HG02610 (cell line): ENCODE measurements around the gene FZD7.

Source experiments
- ATAC-seq: cut with Tn5 transposase; IDR thresholded peaks from one replicate; pipeline ENCODE4 v1.9.1; 2021; ENCODE audit warnings: mild to moderate bottlenecking, moderate library complexity; ENCODE audit not compliant: unreplicated experiment

FZD7 gene

DNA sequence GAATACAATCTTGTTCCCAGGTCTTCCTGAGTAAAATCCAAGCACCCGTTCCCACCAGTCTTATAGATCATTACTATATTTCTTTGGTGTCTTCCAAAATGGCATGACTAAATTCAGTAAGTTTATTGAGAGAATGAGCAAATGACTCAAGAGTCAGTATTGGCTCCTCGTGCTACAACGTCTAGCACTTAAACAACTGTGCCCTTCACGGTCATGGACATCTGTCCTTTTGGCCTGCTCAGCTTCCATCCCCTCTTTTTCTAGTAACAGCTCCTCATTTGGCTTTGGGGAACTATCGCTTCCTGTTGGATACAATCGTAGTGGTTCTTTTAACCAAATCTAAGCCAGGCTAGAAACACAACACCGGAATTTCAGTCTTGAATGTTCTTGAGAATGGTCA, 24.1 kb upstream of the FZD7 start:
- ATAC-seq: no peak

DNA sequence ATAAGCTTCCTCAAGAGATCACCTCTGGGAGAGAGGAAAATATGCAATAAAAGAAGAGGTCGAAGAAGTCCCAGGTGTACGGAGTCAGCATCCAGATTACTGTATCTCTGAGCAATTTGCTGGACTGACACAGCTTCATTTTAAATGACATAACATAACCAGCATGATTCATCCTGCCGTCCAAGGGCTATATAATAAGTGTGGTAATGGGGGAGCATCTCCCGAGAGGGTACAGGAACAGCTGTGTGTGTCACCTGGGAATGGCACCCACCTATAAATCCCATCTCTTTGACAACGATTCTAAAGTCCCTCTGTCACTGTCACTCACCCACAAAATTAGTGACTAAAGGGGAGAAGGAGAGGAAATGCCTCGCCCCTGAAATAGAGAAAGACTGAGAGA, 19.3 kb upstream of the FZD7 start:
- ATAC-seq: no peak

DNA sequence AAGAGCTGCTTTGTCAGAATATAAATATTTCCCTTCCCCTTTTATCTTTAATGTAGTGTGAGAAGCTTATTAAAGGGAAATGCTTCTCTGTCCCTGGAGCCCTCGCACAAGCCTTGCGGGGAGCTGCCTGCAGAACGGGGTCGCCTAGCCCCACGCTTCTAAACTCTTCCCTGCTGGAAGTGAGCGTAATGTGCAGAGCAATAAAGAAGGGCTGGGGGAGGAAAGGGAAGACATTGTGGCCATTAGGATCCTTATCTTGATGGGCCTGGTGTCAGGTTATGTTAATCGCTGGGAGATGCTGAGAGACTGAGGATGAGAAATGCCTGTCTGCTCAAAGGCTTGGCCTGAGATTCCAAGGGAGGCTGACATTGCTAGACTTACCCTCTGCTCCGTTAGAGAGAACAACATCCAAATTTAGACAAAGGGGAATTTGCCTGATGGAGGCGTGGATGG, 18.9 kb upstream of the FZD7 start:
- no peak for ATAC-seq

DNA sequence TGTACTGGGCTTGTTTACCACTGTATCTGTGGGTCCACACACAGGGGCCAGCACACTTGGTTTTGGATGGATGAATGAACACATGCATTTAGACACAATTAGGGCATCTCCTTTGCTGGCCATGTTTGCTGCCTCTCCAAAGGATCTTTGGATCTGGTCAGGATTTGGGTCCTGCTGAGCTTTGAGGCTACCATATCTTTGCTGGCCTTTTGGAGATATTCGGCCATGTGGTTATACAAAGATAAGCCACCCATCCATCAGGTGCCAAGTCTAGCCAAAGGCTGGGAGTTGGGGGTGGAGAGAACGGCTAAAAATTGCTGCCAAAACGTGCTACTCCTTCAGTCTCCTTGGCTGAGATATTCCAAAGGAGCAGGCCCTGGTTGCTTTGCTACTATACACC, 18.2 kb upstream of the FZD7 start:
- ATAC-seq: no peak

DNA sequence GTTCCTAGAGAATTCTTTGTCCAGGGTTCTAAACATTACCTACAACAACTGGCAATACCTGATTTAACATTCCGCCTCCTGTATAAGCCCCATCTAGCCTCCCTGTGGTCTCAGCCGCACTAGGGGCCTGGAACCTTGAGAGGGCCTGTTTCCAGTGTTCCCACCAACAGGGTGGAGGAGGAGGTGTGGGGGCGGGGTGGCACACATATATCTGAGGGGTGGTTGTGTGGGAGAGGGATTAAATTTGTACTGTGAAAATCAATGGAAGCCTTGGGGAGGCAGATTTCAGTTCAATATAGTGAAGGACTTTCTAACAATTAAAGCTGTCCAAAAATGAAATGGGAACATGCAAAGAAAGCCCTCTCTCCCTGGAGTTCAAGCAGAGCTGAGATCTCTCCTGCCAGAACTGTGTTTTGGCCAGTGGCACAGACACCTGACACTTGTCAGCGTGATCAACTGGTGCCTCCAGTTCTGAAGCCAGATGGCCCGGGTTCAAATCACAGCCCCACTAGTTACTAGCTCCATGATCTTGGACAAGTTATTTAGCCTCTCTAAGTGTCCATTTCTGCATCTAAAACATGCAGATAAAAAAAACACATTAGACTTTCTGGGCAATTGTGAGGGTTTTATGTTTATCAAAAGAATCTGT, 17.0 kb upstream of the FZD7 start:
- ATAC-seq: no peak

DNA sequence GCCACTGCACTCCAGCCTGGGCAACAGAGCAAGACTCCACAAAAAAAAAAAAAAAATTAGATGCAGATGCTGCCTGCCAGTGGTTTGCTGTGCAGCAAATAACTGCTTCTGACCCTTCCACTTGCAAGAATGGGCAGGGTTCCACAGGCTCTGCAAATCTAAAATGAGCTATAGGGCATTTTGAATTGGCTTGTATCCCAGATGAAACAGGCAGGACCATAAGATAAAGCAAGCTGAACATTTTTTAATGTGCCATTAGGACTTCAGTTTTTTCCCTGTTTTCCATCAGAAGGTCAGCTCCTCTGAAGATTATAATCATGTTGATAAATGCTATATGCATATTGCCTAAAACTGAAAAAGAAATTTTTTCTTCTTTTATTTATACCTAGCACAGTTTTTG, 15.7 kb upstream of the FZD7 start:
- ATAC-seq: no peak

DNA sequence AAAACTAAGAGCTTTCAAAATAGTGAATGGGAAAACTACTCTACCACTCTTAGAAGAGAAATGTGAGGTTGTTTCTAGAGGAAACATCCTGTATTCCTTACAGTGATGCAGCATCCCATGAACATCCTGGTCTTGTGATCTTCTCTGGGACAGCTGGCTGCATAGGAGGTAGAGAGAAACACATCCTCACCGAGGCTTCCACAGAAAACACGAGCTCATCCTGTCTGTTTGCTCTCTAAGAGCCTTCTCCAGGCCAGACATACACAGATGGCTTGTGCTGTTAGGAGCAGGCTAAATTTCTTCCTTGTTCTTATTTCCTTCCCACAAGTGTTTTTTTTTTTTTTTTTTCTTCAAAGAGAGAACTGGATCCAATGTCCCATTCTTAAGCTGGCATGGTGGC, 14.7 kb upstream of the FZD7 start:
- no peak for ATAC-seq

DNA sequence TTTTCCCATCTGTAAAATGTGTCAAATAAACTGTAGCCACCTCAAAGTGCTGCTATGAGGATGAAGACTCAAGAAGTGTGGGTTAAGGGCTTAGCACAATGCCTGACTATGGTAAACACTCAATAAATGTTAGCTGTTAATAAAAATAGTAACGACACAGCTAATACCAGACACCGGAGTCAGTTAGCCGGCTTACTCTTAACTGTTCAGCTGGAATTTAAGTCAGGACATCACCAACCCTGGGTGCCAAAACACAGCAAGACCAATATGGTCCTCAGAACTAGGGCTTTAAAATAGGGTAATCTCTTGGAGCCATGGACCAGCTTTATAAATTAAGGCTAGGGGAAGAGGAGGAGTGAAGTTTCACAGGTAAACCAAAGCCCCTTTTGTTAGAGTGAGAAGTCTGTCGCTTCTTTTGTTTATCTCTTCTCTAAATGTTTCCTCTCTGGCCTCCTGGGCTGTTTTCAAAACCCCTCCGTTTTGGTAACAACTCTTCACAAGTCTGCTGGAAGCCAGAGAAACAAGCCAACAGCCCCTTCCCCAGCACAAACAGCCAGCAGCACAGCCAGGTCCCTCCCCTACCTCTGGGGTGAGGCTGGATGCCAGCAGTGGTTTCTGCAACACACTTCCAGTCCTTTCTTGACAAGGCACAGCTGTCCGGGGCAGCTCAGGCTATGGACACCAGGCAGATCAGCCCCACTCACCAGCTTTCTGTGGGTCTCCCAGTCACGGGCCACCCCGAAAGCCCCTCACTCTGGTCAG, 13.8 kb upstream of the FZD7 start:
- ATAC-seq: no peak

DNA sequence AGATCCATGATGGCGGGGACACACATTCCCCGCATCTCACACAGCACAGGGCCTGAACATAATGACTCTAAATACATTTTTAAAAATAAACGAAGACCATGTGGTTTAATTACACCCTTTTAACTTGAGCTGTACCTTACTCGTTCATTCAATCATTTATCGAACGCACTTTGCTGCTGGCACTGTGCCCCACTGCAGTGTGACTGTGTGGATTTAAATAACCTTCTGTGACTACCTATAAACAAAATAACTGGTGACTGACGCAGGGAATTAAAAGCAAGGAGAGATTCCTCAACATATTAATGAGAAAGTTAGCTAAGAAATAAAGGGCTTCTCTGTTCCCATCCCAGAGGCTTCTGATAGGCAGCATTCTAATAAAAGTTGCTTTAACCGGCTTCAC, 10.9 kb upstream of the FZD7 start:
- ATAC-seq: no peak

DNA sequence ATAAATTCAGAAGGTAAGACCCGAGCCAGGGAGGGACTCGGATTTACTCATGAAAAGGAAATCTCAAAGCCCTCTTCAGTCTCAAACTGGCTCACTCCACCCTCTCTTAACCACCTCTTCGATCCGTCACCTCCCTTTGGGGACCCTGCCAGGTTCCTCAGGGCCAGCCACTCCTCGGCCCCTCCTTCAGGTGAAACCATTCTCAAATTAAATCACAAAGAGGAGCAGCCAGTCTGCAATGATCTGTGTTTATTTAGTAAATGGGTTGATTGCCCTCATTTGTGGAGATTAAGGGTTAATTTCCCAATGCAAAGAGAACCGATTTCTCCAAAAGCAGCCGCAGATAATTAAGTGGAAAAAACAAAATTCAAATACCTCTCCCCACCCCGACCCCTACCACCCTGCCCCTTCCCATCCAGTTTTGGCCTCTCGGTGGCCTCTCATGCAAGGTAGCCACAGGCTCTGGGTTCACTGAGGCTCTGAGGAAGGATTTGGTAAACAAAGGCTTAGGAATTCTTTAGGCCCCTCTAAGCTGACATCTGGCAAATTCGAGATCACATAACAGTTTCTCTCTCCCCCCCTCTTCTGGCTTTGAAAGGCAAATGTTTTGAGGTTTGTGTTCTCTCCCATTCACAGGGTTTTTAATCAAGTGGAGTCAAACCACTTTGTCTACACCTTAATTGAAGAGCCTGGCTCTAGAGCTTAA, 10.3 kb upstream of the FZD7 start:
- ATAC-seq: no peak

DNA sequence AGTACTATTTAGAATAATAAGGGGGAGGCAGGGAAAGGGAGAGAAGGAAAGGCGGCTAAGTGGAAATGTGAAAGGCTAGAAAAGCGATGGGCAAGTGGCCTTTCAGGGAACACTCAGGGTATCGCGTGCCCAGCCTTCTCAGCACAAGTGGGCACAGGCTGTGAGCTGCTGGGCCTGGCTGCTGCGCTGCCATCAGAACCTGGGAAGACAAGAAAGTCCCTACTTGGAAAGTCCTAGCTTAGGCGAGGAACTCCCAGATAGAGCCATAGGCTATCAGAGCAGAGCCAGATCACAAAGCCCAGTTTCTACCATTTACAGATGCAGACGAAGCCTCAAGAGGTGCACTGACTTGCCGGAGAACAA, 9.8 kb upstream of the FZD7 start:
- ATAC-seq: no peak

DNA sequence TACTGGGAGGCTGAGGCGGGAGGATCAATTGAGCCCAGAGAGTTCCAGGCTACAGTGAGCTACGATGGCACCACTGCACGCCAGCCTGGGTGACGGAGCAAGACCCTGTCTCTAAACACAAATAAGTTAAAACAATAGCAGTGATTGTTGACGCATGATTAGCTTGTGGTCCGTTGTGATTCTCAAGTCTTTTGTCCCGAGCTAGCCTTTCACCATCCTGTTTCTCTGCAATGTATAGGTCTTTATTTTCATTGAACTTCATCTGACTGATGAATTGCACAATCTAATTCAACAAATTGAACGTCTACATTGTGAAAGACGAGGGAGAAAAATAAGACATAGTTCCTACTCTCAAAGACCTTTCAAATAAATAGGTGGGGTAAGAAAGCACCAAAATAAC, 8.8 kb upstream of the FZD7 start:
- no peak for ATAC-seq

DNA sequence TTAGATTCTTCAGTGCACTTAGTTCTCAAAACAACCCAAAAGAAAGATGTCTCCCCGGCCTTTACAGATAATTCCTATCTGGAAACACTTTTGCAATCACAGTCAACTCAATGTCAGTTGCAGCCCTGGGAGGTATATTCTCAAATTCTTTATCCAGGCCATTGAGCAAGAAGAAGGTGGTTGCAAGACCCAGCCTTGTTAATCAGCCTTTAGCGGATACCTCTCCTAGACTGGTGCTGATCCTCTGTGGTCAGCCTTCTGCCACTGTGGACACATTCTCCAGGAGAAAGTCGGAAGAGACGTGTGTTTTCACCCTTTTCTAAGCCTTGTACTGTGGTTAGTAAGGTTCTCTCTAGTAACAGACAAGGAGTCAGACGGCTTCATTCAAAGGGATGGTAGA, 7.8 kb upstream of the FZD7 start:
- ATAC-seq: no peak

DNA sequence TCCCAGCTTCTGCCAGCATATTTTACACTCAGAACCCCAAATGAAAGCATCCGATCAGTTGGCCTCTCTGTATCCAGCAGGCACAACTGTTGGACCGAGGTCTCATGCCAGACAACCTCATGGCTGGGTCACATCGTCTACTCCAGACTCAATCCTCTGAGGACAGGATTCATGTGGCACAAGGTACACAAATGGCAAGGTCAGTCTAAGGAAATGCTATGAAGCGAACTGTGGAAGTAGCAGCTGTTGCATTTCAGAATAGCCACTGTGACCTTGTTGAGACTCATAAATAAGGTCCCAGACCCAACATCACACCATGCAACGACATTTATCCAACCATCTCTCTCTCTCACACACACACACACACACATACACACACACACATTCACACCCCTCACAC, 7.1 kb upstream of the FZD7 start:
- no peak for ATAC-seq

DNA sequence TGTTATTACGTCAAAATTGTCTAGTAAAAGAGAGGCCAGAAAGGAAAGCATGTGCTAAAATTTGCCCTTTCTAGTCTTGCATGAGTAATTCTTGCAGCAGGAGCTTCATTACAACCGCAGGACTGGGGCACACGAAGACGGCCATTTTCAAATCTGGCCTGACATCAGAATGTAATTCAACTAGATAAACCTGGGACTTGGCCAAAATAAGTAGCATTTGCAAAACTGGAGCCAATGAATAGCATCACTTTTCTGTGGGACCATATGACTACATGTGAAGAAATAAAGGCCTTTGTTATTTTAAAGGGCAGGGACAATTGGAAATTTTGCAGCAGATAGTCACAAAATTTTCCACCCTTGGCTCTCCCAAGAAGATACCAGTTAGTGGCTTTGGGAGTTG, 3.0 kb upstream of the FZD7 start:
- no peak for ATAC-seq

DNA sequence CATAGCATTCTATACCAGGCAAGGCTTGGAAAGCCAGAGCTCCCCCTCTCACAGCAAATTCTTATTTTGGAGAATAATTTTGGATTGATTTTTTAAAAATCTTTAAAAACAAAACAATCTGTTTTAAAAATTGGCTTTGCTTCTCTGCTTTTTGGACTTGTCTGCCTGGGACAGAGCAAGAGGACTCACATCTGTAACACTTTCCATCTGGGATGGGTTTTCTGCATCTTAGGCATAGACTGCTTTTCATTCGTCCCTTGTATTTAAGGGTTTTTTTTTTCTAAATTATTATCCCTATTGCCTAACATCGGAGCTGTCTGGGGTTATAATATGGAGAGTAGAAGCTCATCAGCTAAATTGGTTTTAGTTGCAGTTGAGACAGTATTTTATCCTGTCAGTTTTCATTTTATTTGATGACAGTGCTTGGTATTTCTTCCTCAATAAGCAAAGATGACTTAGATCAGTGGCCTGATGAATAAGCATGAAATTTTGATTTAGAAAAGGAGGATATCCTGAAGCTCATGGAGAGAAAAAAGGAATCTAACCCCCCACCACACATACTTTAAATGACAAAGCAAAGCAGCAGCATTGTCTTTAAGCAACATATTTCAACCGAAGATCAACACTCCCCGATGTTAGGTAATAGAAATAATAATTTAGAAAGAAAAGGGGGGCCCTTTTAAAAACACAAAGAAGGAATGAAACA, 2.3 kb upstream of the FZD7 start:
- ATAC-seq: no peak

DNA sequence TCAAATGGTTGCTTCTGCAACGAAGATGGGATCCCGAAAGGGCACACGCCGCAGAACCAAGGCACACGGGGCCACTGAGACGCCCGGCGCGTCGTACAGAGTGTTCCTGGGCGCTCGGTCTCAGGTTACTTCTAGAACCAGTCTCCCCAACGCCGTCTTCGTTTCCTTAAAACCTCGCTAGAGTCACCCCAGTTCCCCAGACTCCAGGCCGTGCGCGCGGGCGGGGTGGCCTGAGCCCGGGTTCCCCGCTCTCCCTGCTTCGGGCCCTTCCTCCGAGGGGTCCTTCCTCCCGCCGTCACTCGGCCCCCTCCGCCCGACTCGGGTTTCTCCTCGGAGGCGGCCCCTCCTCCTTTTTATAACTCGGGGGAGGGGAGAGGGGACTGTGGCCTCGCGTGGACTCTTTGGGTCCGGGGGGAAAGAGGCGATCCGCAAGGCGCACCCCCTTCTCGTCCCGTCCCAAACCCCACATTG, 774 bp upstream of the FZD7 start:
- ATAC-seq: no peak

DNA sequence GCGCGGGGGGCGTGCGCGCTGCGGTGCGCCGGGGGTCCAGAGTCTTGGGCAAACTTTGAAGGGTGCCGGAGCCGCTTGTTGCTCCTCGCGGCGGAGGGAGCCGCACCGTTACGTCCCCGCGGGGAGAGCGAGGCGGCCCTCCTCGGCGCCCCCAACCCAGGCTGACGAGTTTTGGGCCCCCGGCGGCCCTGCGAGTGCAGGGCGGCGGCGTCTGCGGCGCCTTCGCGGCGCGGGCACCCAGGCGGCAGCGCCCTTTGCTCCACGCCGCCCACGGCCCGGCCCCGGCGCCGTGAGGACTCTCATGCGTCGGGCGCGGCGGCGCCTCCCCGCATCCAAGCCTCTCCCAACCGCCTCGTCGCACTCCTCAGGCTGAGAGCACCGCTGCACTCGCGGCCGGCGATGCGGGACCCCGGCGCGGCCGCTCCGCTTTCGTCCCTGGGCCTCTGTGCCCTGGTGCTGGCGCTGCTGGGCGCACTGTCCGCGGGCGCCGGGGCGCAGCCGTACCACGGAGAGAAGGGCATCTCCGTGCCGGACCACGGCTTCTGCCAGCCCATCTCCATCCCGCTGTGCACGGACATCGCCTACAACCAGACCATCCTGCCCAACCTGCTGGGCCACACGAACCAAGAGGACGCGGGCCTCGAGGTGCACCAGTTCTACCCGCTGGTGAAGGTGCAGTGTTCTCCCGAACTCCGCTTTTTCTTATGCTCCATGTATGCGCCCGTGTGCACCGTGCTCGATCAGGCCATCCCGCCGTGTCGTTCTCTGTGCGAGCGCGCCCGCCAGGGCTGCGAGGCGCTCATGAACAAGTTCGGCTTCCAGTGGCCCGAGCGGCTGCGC, 814 bp downstream of the FZD7 start:
- peak; percentile 4 for ATAC-seq

DNA sequence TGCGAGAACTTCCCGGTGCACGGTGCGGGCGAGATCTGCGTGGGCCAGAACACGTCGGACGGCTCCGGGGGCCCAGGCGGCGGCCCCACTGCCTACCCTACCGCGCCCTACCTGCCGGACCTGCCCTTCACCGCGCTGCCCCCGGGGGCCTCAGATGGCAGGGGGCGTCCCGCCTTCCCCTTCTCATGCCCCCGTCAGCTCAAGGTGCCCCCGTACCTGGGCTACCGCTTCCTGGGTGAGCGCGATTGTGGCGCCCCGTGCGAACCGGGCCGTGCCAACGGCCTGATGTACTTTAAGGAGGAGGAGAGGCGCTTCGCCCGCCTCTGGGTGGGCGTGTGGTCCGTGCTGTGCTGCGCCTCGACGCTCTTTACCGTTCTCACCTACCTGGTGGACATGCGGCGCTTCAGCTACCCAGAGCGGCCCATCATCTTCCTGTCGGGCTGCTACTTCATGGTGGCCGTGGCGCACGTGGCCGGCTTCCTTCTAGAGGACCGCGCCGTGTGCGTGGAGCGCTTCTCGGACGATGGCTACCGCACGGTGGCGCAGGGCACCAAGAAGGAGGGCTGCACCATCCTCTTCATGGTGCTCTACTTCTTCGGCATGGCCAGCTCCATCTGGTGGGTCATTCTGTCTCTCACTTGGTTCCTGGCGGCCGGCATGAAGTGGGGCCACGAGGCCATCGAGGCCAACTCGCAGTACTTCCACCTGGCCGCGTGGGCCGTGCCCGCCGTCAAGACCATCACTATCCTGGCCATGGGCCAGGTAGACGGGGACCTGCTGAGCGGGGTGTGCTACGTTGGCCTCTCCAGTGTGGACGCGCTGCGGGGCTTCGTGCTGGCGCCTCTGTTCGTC, 1.7 kb downstream of the FZD7 start:
- ATAC-seq: no peak

DNA sequence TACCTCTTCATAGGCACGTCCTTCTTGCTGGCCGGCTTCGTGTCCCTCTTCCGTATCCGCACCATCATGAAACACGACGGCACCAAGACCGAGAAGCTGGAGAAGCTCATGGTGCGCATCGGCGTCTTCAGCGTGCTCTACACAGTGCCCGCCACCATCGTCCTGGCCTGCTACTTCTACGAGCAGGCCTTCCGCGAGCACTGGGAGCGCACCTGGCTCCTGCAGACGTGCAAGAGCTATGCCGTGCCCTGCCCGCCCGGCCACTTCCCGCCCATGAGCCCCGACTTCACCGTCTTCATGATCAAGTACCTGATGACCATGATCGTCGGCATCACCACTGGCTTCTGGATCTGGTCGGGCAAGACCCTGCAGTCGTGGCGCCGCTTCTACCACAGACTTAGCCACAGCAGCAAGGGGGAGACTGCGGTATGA, 2.3 kb downstream of the FZD7 start:
- ATAC-seq: no peak
